ENCODE measurements around the gene DCBLD1. TPM values are rescaled to one million over a fixed set of nuclear protein-coding genes. Genes with fewer than 3 reads are reported as not detected.

Gene DCBLD1
- total and polyA plus RNA-seq, 9 of the 15 experiments (the other 6 are each of a cell fraction or from before 2014, with no cell fraction given), result 0.80 to 8.5 (median 6.8) TPM

DNA sequence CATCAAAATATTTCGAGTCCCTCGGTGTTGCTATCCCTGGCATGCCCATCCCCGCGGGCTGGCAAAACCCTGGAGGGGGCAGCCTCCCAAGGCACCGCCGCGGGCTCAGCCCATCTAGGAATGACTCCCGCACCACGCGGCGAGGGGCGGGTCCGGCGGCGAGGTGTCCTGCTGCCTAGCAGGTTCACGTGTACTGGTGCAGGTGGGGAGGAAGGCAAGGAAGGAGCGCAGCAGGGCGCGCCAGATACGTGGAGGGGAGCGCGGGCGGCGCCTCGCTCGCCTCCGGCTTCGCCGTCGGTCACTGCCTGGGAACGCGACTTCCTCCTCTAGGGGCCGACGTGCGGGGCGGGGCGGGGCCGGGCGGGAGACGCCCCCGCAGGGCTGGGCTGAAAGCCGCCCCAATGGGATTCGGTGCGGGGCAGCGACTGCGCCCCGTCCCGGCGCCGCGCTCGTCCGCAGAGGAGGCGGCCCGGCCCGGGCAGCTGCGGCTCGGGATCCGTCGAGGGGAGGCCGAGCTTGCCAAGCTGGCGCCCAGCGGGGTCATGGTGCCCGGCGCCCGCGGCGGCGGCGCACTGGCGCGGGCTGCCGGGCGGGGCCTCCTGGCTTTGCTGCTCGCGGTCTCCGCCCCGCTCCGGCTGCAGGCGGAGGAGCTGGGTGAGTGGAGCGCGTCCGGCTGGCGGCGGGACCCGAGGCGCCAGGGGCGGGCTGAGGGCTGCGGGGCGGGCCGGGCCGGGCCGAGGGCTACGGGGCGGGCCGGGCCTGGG lies at the start of gene DCBLD1 (continued):
- TF ChIP-seq MNT (conservative IDR thresholded peaks at IDR 0.05) (peak; percentile 61 to 80), NFIC (IDR thresholded peaks at IDR 0.05) (peak; percentile 62), ZNF655 (CRISPR knock-in tag; IDR thresholded peaks at IDR 0.05) (no peak), ZNF589 (CRISPR knock-in tag; IDR thresholded peaks at IDR 0.05; ENCODE audit: low read depth) (no peak), RNF219 (CRISPR knock-in tag; IDR thresholded peaks at IDR 0.05) (no peak), CC2D1A (IDR thresholded peaks at IDR 0.05) (no peak), HDAC2 (IDR thresholded peaks at IDR 0.05) (peak; percentile 43; the same call in 1 of the 2 replicates), ZNF274 (IDR thresholded peaks at IDR 0.05; ENCODE audit: borderline replicate concordance, low read depth, low read length) (no peak), ARHGAP35 (IDR thresholded peaks at IDR 0.05; ENCODE audit: partially characterized antibody) (no peak), RBM39 (optimal IDR thresholded peaks at IDR 0.05; ENCODE audit: low read depth, low read length) (no peak), THRB (CRISPR knock-in tag; conservative IDR thresholded peaks at IDR 0.05) (no peak), SLC30A9 (CRISPR knock-in tag; IDR thresholded peaks at IDR 0.05) (no peak), PCBP2 (IDR thresholded peaks at IDR 0.05; ENCODE audit: low read depth, low read length, poor library complexity, severe bottlenecking) (no peak), TEAD2 (tag; IDR thresholded peaks at IDR 0.05) (no peak), ZBTB2 (IDR thresholded peaks at IDR 0.05) (no peak), MEIS2 (IDR thresholded peaks at IDR 0.05; ENCODE audit: partially characterized antibody) (peak; percentile 9), EHMT2 (IDR thresholded peaks at IDR 0.05) (no peak), MYC (IDR thresholded peaks at IDR 0.05; ENCODE audit: low read depth, low read length) (peak; percentile 21; the same call in 1 of the 2 replicates), MYC (CRISPR knock-in tag; IDR thresholded peaks at IDR 0.05; ENCODE audit: borderline replicate concordance, low read depth) (no peak), NFRKB (IDR thresholded peaks at IDR 0.05; ENCODE audit: low read depth) (no peak), XRCC3 (IDR thresholded peaks at IDR 0.05) (no peak), PHF20 (IDR thresholded peaks at IDR 0.05; ENCODE audit: partially characterized antibody) (peak; percentile 70)
